HT1080 (cell line): Measurements from ENCODE around the gene THRAP3. TPM values are rescaled to one million over a fixed set of nuclear protein-coding genes. Genes with fewer than 3 reads are reported as not detected.
"Not testable (repeated sequence)": the region's sequence is repeated elsewhere in the genome, so short reads cannot be mapped to it uniquely, and the experiment has no call there.

ENCODE experiments used
- DNase-seq: peaks from one replicate; pipeline ENCODE4 v3.0.0-alpha.2; 2015; ENCODE audit warnings: low read depth
- total RNA-seq: library from RNA; depleted of rRNA; stranded (reverse); fragments of >200 nt; shearing (Covaris generic); gene quantifications from 2 replicates; pipeline ENCODE4 v1.2.3, GENCODE V29; 2014

The THRAP3 gene
- total RNA-seq, 1 experiment from 2014 or later: 92.0 TPM

DNA sequence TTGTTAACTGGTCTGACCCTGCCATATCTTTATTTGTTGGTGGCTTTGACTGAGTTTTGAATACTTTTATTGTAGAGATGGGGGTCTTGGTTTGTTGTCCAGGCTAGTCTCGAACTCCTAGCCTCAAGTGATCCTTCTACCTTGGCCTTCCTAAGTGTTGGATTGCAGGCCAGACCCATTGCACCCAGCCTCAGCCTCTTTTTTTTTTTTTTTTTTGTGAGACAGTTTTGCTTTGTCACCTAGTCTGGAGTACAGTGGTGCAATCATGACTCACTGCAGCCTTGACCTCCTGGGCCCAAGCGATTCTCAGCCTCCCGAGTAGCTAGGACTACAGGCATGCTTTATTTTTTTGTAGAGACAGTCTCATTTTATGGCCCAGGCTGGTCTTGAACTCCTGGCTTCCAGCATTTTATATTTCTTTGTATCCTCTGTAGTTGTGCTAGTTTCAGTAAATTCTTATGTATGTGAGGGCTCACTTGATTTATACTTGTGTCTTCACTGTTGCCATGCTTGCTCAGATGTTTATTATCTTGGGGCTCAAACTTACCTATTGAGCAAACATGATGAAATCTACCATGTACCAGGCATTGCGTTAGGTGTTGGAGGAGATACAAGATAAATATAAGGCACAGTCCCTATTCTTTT is 24.1 kb downstream of the THRAP3 start:
- peak; percentile 95 for DNase-seq

DNA sequence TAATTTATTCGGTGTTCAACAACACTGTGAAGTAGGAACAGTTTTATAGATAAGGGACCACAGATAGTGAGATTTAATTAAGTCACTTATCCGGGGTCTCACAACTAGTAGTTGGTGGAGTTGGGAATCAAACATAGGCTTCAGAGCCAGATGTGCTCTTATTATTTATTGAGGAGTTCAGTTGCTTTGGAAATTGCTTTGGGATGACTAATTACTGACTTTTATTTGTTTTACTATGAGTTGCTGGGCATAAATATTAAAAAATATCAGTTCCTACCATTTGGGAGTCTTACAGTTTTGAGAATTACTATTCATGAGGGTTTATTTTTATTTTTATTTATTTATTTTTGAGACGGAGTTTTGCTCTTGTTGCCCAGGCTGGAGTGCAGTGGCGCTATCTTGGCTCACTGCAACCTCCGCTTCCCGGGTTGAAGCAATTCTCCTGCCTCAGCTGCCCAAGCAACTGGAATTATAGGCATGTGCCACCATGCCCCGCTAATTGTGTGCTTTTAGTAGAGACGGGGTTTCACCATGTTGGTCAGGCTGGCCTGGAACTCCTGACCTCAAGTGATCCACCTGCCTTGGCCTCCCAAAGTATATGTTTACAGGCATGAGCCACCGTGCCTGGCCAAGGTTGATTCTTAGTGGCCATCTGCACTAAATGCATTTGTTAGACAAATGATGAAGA is 27.7 kb downstream of the THRAP3 start:
- DNase-seq: no peak

DNA sequence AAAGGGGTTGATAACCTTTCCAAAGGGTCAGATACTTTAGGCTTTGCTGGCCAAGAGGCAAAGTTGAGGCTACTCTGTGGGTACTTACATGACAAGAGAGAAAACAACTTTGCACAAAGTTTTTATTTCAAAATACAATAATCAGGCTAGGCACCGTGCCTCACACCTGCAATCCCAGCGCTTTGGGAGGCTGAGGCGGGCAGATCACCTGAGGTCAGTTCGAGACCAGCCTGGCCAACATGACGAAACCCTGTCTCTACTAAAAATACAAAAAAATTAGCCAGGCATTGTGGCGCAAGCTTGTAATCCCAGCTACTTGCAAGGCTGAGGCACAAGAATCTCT is 28.2 kb downstream of the THRAP3 start:
- not testable (repeated sequence) for DNase-seq

DNA sequence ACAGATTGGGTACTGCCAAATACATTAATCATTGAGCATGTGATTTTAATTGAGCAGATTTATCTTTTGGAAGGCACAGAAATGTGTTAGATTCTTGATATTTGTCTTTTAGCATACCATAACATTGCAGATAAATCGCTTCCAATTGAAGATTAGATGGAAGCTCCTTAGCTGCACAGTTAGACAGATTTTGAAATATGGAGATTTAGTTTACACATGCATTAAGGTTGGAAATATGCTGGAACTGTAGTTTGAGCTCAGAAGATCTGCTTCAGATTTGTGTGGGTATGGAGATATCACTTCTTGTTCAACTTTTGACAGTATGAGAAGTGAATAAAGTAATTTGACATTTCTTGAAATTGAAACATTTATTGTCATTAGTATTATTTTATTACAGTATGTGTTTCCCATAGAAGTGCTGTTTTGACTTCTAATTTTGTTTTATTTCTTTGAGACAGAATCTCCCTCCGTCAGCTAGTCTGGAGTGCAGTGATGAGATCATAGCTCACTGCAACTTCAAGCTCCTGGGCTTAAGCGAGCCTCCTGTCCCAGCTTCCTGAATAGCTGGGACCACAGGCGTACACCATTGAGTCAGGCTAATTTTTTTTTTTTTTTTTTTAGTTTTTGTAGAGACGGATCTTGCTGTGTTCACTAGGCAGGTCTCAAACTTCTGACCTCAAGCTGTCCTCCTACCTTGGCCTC is 29.1 kb downstream of the THRAP3 start:
- no peak for DNase-seq

DNA sequence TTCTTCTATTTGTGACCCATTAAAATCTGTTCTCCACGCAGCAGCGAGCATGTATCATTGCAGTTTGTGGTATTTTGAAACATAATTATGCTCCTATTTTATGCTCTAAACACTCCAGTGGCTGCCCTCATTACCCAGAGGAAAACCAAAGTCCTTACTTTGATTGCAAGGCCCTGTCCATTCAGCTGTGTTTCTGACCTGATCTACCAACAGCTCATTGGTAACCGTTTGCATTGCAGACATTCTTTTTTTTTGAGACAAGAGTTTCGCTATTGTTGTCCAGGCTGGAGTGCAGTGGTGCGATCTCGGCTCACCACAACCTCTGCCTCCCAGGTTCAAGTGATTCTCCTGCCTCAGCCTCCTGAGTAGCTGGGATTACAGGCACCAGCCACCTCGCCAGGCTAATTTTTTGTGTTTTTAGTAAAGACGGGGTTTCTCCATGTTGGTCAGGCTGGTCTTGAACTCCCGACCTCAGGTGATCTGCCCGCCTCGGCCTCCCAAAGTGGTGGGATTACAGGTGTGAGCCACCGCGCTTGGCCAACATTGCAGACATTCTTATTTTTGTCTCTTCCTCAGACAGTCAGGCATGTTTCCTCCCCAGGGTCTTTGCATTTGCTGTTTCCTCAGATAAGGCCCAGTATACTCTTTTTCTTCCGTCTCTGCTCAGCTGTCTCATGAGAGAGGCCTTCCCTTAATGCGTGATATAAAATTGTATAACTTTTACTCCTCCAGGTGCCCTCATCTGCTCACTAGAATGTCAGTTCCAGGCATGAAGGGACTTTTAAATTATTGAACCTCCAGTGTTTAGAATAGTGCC is 32.5 kb downstream of the THRAP3 start:
- DNase-seq: no peak

DNA sequence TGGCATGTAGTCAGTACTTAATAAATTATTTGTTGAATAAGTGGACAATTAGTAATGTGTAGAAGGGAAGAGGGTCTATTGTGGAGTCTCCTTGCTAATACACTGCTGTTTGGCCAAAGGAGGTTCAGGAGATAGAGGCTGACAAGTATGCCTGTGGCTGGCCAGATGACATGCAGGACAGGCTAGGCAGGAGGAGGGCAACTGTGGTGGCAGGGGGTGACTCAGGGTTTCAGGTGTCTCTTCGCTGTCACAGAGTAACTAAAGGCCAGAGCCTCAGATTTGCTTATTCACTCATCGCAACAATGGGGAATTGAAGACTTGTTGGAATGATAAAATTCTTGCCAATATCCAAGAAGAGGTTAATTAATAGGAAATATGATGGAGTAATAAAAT is 33.1 kb downstream of the THRAP3 start:
- peak; percentile 8 for DNase-seq

DNA sequence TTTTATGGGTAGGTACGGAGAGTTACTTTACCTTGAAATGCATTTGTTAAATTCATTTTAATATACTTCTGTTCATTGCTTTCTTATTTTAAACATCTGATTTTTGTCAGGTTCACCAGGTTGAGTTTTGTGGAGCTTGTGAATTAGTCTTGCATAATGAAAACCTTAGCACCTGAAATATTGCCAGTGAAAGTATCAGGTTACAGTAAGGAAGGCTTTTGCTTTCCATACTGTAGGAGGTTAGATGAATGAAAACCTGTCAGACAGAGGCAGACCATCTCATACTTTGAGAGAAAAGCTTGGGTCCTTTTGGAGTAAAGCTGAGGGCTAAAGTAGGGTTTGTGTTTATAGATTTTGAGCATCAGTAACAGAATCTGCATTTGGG is 34.7 kb downstream of the THRAP3 start:
- DNase-seq: no peak

DNA sequence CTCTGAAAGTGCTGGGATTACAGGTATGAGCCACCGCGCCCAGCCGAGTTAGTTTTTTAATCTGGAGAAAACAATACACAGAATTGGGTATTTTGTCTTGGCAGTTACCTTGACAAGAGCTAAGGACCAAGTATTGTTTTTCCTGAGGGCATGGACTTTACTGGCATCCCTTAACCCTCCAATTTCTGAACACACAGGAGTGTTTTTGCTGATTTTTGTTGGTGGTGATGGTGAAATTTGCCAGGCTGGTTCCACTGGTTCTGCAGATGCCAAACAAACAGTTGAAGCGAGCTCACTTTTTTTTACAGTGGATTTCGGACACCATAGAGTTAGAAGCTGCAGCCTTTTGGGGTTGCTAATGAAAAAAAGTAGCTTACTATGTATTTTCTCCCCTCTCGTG is 44.7 kb downstream of the THRAP3 start:
- DNase-seq: no peak

DNA sequence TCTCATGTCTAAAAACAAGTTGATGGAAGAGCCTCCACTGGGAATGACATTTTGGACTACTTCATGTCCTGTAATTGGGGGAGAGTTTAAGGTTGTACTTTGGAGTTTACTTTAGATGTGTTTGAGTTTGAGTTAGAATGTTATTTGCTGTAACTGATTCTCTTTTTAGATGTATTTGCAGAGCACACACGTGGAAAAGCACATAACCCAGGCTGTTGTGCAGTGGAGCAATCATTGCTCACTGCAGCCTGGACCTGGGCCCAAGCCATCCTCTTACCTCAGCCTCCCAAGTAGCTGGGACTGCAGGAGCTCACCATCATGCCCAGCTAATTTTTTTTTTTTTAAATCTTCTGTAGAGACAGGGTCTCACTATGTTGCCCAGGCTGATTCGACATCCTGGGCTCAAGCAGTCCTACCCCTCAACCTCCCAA is 45.2 kb downstream of the THRAP3 start:
- no peak for DNase-seq

DNA sequence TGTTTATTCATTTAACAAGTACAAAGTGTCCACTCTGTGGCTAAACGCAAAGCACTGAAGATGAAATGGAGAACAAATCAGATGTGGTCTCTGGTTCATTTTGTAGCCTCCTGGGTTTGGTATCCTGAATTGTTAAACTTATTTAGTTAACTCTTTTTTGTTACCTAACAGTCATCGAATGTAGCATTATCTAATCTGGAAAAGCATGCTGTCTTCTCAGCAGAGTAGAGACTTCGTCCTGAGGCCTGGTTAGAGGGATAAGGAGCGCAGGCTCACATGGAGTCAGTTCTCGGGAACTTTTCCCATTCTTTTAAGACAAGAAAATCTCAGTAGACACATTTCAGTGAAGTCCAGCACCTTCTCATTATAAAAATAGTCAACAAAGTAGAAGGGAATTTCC is 48.8 kb downstream of the THRAP3 start:
- no peak for DNase-seq

DNA sequence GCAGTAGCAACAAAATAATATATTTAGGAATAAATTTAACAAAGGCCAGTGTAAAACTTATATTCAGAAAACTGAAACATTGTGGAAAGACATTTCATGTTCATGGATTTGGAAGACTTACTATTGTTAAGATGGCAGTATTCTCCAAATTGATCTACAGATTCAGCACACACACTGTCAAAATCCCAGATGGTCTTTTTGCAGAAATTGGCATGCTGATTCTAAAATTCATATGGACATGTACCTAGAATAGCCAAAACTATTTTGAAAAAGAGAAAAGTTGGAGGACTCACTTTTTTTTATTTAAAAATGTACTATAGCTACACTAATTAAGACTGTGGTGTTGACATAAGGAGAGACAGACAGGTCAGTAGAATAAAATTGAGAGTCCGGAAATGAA is 50.0 kb downstream of the THRAP3 start:
- no peak for DNase-seq

DNA sequence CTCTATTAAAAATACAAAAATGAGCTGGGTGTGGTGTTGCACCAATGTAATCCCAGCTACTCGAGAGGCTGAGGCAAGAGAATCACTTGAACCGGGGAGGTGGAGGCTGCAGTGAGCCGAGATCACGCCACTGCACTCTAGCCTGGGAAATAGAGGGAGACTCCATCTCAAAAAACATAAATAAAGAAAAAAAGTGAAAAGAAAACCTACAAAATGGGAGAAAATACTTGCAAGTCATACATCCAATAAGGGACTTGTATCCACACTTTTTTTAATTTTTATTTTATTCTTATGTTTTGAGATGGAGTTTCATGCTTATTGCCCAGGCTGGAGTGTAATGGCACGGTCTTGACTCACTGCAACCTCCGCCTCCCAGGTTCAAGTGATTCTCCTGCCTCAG is 52.4 kb downstream of the THRAP3 start:
- DNase-seq: no peak

DNA sequence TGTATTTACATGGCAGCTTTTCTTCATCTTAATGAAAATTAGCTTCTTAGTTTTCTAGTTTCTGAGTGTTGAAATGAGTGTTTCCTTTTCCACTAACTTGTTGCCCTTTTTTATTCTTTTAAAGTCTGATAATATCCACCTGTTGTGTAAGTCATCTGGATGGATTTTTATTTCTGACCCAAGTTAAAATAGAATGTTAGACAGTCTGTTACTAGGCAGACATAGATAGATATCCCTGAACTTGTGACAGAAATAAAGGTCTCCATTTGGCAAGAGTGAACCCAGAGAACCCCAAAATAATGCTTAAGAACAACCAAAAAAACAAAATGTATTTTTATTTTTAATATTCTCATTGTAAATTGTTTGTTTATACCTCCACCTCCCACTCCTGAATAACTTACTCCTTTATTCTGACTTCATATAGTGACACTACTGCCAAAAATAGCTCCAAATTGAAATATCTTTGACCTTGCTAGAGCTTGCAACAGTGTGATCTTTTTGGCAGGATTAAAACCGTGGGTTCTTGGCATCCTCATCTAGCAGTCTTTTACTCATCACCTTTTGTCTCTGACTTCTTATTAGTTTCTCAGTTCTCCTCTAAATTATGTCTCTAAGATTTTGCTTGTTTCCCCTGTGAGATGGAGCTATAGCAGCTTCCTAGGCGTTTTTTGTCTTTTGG is 55.0 kb downstream of the THRAP3 start:
- no peak for DNase-seq

DNA sequence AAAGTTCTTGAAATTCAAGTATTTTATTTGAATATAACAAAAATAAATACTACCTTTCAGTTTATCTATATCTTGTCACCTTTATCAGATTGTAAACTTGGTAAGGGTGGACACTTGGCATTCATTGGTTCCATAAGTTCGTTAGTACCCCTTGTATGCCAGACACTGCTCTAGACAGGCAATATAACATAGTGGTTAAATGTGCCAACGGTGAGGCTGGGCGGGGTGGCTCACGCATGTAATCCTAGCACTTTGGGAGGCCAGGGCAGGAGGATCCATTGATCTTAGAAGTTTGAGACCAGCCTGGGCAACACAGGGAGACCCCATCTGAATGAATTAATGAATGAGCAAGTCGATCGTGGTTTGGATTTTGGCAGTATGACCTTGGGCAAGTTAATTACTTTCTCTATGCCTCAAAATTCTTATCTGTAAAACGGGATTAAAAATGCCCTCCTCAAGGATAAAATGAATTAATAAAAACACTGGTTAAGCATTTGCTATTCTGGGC is 55.6 kb downstream of the THRAP3 start:
- no peak for DNase-seq

DNA sequence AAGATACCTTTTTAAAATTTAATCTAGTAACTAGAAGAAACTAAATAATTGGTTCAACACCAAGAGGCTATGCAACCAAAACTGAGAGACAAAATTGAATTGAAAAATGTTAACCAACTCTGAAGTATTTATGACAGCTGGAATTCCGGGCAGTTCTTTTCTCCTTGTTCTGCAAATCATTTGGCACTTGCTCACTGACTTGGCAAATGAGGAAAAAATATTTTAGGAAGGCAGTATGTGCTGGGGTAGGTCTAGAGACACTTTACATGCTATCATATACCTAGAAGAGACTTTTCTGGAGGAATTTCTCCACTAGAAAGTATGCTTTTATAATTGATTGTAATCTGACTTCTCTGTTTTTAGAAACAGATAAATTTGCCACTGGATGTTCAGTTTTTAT is 59.8 kb downstream of the THRAP3 start:
- DNase-seq: no peak

DNA sequence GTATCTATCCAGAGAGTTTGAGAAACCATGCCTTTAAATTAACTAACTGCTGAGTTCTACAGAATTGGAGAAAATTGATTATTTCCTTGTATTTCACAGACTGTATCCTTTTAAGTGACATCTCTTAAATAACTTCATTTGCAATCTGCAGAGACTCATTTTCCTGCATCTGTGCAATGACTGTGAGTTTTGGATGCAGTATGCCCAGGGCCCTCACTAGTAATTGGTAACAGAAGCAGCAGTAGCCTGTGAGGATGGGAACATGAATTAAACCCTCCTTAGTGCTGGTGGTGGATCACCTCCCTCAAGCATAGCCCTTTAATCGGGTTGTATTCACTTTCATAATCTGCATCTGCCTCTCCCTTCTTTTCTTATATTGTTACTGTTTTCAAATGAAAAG is 60.3 kb downstream of the THRAP3 start:
- DNase-seq: no peak

DNA sequence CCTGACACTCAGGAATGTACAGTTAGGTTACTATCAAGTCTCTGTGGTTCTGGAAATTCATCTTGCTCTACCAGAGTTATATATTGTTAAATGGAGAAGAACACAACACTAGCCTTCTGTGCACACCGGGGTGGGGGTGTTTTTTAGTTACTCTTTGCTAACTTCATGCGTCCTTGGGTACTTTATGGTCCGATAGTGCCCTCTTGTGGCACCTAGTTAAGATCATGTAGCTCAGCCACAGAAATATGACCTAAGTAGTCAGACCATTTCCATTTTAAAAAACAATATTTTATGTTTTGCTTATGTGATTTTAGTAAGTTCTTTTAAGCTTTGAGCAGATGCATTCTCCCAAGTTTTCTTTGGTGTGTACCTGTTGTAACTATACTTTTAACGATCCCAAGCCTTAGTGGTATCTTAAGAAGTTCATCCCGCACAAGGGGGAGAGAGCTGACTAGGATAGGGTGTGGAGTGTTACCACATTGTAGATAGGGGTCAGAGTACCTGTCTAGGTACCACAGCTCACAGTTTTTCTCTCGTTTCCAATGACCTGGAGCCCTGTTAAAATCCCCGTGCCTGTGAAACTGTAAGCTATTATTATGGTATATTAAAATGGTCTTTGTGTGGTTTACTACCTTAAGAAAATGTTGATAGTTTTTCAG is 61.3 kb downstream of the THRAP3 start:
- peak; percentile 68 for DNase-seq

DNA sequence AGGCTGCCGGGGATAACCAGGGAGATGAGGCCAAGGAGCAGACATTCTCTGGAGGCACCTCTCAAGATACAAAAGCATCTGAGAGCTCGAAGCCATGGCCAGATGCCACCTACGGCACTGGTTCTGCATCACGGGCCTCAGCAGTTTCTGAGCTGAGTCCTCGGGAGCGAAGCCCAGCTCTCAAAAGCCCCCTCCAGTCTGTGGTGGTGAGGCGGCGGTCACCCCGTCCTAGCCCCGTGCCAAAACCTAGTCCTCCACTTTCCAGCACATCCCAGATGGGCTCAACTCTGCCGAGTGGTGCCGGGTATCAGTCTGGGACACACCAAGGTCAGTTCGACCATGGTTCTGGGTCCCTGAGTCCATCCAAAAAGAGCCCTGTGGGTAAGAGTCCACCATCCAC is 62.6 kb downstream of the THRAP3 start:
- DNase-seq: no peak

DNA sequence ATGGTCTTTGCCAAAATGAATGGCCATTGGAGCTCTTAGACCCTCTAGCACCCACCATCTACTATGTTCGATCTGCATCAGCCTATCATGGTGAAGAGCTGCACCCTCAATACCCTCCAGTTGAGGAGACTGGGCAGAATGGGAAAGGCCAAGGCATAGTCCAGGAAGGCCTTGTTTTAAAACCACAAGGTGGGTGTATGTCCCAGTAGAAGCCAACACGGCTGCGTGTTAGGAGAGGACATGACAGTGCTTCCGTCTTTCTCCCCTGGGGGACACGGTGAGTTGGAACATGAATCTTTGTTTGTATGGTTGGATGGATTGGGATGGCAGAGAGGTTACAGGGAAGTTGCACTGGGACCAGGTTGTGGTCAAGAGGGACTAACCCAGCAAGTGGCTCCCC is 63.4 kb downstream of the THRAP3 start:
- DNase-seq: no peak

DNA sequence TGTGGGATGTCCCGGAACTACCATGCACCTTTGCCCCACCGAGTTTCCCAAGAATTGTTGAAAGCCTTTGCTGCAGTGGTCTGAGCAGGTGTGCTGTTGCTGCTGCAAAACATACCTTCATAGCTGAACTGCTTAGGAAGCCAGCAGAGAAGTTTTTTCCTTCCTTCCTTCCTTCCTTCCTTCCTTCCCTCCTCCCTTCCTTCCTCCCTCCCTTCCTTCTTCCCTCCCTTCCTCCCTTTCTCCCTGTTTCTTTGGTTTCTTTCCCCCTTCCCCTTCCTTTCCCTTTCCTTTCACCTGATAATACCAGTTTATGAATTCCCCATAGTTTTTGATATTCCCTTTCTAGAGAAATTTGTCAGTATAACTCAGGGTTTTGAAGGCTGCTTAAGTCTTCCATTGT is 71.1 kb downstream of the THRAP3 start:
- no peak for DNase-seq

DNA sequence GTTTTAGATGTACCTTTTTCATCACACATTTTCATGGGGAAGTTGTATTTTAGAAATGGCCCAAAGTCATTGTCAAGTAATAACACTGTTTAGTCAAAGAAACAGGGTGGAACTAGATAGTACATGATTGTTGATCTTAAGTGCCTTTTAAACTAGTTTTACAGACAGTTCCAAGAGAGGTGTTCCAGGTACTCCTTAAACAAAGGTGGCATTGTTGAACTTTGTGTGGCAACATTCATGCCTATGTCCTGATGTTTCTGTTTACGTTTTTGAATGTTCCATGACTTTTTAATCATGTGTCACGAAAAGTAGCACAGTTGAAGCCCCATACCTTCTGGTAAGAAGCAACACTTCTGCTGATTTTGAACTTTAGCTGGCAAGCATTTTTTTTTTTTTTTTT is 72.8 kb downstream of the THRAP3 start:
- no peak for DNase-seq
